ENCODE results near the gene ASCC1. TPM values are rescaled to one million over a fixed set of nuclear protein-coding genes. Genes with fewer than 3 reads are reported as not detected.

ASCC1 gene
- total and polyA plus RNA-seq, 2 of the 13 experiments (the other 11 are each of a cell fraction or from before 2014, with no cell fraction given): 21.6 to 30.1 TPM

- TF ChIP-seq MAF1 (CRISPR knock-in tag; IDR thresholded peaks at IDR 0.05; ENCODE audit: borderline replicate concordance) (no peak), ZNF713 (CRISPR knock-in tag; IDR thresholded peaks at IDR 0.05) (0 out of 2 replicates have a peak, but pooled peaks have one; percentile 27), SRY (CRISPR knock-in tag; IDR thresholded peaks at IDR 0.05) (peak; percentile 27; the same call in 1 of the 2 replicates), FOSL1 (CRISPR knock-in tag; IDR thresholded peaks at IDR 0.05; ENCODE audit: borderline replicate concordance) (no peak), IKZF5 (CRISPR knock-in tag; IDR thresholded peaks at IDR 0.05) (peak; percentile 64; the same call in 1 of the 2 replicates), HNRNPL (IDR thresholded peaks at IDR 0.05; ENCODE audit: low read depth, low read length) (peak; percentile 18; the same call in 1 of the 2 replicates), KMT2A (CRISPR knock-in tag; IDR thresholded peaks at IDR 0.05) (no peak), YEATS4 (CRISPR knock-in tag; IDR thresholded peaks at IDR 0.05; ENCODE audit: borderline replicate concordance) (peak; percentile 70; the same call in 1 of the 2 replicates), HHEX (CRISPR knock-in tag; IDR thresholded peaks at IDR 0.05) (no peak), THAP7 (CRISPR knock-in tag; IDR thresholded peaks at IDR 0.05) (peak; percentile 73; the same call in 1 of the 2 replicates), RELA (CRISPR knock-in tag; IDR thresholded peaks at IDR 0.05) (0 out of 2 replicates have a peak, but pooled peaks have one; percentile 11), ZSCAN12 (CRISPR knock-in tag; IDR thresholded peaks at IDR 0.05) (no peak), RBAK (CRISPR knock-in tag; IDR thresholded peaks at IDR 0.05) (no peak), TCF7 (IDR thresholded peaks at IDR 0.05; ENCODE audit: low read depth) (peak; percentile 37; the same call in 1 of the 2 replicates), ARNT2 (CRISPR knock-in tag; IDR thresholded peaks at IDR 0.05; ENCODE audit: low read depth) (peak; percentile 94), GPN1 (CRISPR knock-in tag; IDR thresholded peaks at IDR 0.05; ENCODE audit: borderline replicate concordance) (no peak), ZNF17 (CRISPR knock-in tag; IDR thresholded peaks at IDR 0.05) (no peak), GATAD1 (CRISPR knock-in tag; IDR thresholded peaks at IDR 0.05) (0 out of 2 replicates have a peak, but pooled peaks have one; percentile 14), HNF1A (IDR thresholded peaks at IDR 0.05; ENCODE audit: low read depth) (peak; percentile 39), HNF1A (CRISPR knock-in tag; IDR thresholded peaks at IDR 0.05; ENCODE audit: borderline replicate concordance) (peak; percentile 55; the same call in 1 of the 2 replicates), HES4 (CRISPR knock-in tag; IDR thresholded peaks at IDR 0.05; ENCODE audit: borderline replicate concordance) (peak; percentile 23; the same call in 1 of the 2 replicates)
Observed at GRCh38 chr10:72260976-72261783, 45.1 kb upstream of the ASCC1 start (continued).

All from HepG2 (cell line).